H1 (cell line): ENCODE data around the gene VPS54. TPM values are rescaled to one million over a fixed set of nuclear protein-coding genes. Genes with fewer than 3 reads are reported as not detected.

Experiments
- CTCF ChIA-PET: fragments of 300-600 bp; sonication (Branson Sonifier 250); formaldehyde crosslinking; loops from one replicate; lab custom pipeline; 2021; ENCODE audit not compliant: partially characterized antibody; lab: Charles Lee
- POLR2A ChIA-PET: fragments of 300-600 bp; sonication (Branson Sonifier 250); formaldehyde crosslinking; loops from one replicate; lab custom pipeline; 2021; ENCODE audit warnings: inconsistent platforms; ENCODE audit not compliant: partially characterized antibody; lab: Charles Lee
- DNase-seq, 2 experiments: peaks; one replicate each; pipeline versions ENCODE4 v3.0.0 to v3.0.0-alpha.2; 2010 to 2022; ENCODE audit warnings: low spot score in 2 of 2, low read depth in 1 of 2, mixed read lengths in 1 of 2
- FAIRE-seq: peaks from 2 replicates; lab custom pipeline; 2011; peaks lifted over from hg19 to GRCh38; lab: Jason Lieb, UNC
- H2AFZ ChIP-seq: 2 replicates; pipeline ENCODE4 v1.8.1; 2012; ENCODE audit warnings: low read length, inconsistent platforms
- H2AK5ac ChIP-seq: 2 replicates; pipeline ENCODE4 v1.6.1; 2013; ENCODE audit warnings: low read depth, low read length
- H2BK120ac ChIP-seq: replicated peaks from 2 replicates; pipeline ENCODE3; 2013; ENCODE audit warnings: low read depth, low read length, inconsistent platforms
- H2BK12ac ChIP-seq: 2 replicates; pipeline ENCODE4 v1.6.1; 2013; ENCODE audit warnings: low read depth, low read length
- H2BK15ac ChIP-seq: 2 replicates; pipeline ENCODE4 v1.6.1; 2013; ENCODE audit warnings: low read length
- H2BK20ac ChIP-seq: 2 replicates; pipeline ENCODE4 v1.6.1; 2013; ENCODE audit warnings: low read length
- H2BK5ac ChIP-seq: 2 replicates; pipeline ENCODE4 v1.6.1; 2013; ENCODE audit warnings: low read depth, low read length
- H3K14ac ChIP-seq: 2 replicates; pipeline ENCODE4 v1.6.1; 2013; ENCODE audit warnings: inconsistent platforms; ENCODE audit not compliant: insufficient read length
- H3K18ac ChIP-seq: 2 replicates; pipeline ENCODE4 v1.6.1; 2013; ENCODE audit warnings: low read length; ENCODE audit errors: extremely low read depth
- H3K23ac ChIP-seq: 2 replicates; pipeline ENCODE4 v1.6.1; 2013; ENCODE audit warnings: inconsistent platforms; ENCODE audit not compliant: insufficient read length
- H3K23me2 ChIP-seq: 2 replicates; pipeline ENCODE4 v1.6.1; 2013; ENCODE audit warnings: low read depth, low read length
- H3K27ac ChIP-seq: 2 replicates; pipeline ENCODE4 v1.6.1; 2011; ENCODE audit warnings: low read depth, low read length, inconsistent platforms
- H3K27me3 ChIP-seq, 4 experiments: replicated peaks in 1 of 4; 1 replicate in 1 of 4; 2 replicates in 3 of 4; pipeline versions ENCODE4 v1.6.1 to v1.8.1; 2011 to 2013; ENCODE audit warnings: low read length in 3 of 4, mild to moderate bottlenecking in 3 of 4, inconsistent platforms in 2 of 4, mixed read lengths in 2 of 4, moderate library complexity in 1 of 4; ENCODE audit not compliant: control insufficient read depth in 3 of 4, insufficient read depth in 3 of 4; ENCODE audit errors: extremely low read depth in 1 of 4
- H3K36me3 ChIP-seq, 4 experiments: 2 replicates each; pipeline versions ENCODE4 v1.6.1 to v1.8.1; 2011 to 2013; ENCODE audit warnings: mild to moderate bottlenecking in 4 of 4, low read length in 3 of 4, moderate library complexity in 2 of 4, control low read depth in 1 of 4, inconsistent platforms in 1 of 4; ENCODE audit not compliant: insufficient read depth in 4 of 4, control insufficient read depth in 2 of 4
- H3K4ac ChIP-seq: replicated peaks from 2 replicates; pipeline ENCODE3; 2013; ENCODE audit warnings: low read length, low read depth, mixed read lengths, inconsistent platforms; ENCODE audit not compliant: insufficient read length
- H3K4me1 ChIP-seq, 4 experiments: replicated peaks in 1 of 4; 1 replicate in 1 of 4; 2 replicates in 3 of 4; pipeline versions ENCODE4 v1.6.1 to v1.8.1; 2011 to 2013; ENCODE audit warnings: low read length in 3 of 4, inconsistent platforms in 2 of 4, mixed read lengths in 1 of 4; ENCODE audit not compliant: insufficient read depth in 4 of 4, control insufficient read depth in 3 of 4
- H3K4me2 ChIP-seq, 2 experiments: 2 replicates each; pipeline versions ENCODE4 v1.6.1 to v1.8.1; 2011 to 2013; ENCODE audit warnings: low read depth in 2 of 2, low read length in 2 of 2, control low read depth in 1 of 2, inconsistent platforms in 1 of 2, mild to moderate bottlenecking in 1 of 2; ENCODE audit not compliant: insufficient read depth in 1 of 2
- H3K4me3 ChIP-seq, 4 experiments: fragments of 200-600, 300-600 bp in 1 of 4; sonication (generic), shearing (Covaris generic), sonication (Bioruptor Twin) in 1 of 4; 2 replicates each; pipeline versions ENCODE4 v1.5.1 to v1.8.1; 2011 to 2016; ENCODE audit warnings: low read length in 4 of 4, low read depth in 3 of 4, control low read depth in 2 of 4, inconsistent platforms in 2 of 4, mild to moderate bottlenecking in 2 of 4, mixed read lengths in 1 of 4, moderate library complexity in 1 of 4; ENCODE audit not compliant: insufficient read depth in 2 of 4; ENCODE audit errors: extremely low read depth in 1 of 4
- H3K56ac ChIP-seq: replicated peaks from 2 replicates; pipeline ENCODE3; 2013; ENCODE audit warnings: low read depth, mild to moderate bottlenecking, mixed read lengths, low read length, inconsistent platforms; ENCODE audit not compliant: insufficient read length
- H3K79me1 ChIP-seq: 2 replicates; pipeline ENCODE4 v1.6.1; 2013; ENCODE audit warnings: low read depth, low read length, control low read depth
- H3K79me2 ChIP-seq, 2 experiments: 2 replicates each; pipeline versions ENCODE4 v1.6.1 to v1.8.1; 2012 to 2013; ENCODE audit warnings: low read length in 2 of 2, mild to moderate bottlenecking in 2 of 2, inconsistent platforms in 1 of 2; ENCODE audit not compliant: insufficient read depth in 2 of 2, control insufficient read depth in 1 of 2
- H3K9ac ChIP-seq, 4 experiments: replicated peaks in 1 of 4; 1 replicate in 1 of 4; 2 replicates in 3 of 4; pipeline versions ENCODE4 v1.6.1 to v1.8.1; 2011 to 2013; ENCODE audit warnings: low read depth in 3 of 4, low read length in 3 of 4, control low read depth in 2 of 4, mild to moderate bottlenecking in 2 of 4, moderate library complexity in 2 of 4, inconsistent platforms in 1 of 4; ENCODE audit errors: extremely low read depth in 1 of 4
- H3K9me3 ChIP-seq, 2 experiments: 2 replicates each; pipeline versions ENCODE4 v1.6.1 to v1.8.1; 2012 to 2013; ENCODE audit warnings: mild to moderate bottlenecking in 2 of 2, moderate library complexity in 2 of 2, control low read depth in 1 of 2, inconsistent platforms in 1 of 2, low read depth in 1 of 2, low read length in 1 of 2, mixed read lengths in 1 of 2; ENCODE audit not compliant: insufficient read depth in 2 of 2
- H4K20me1 ChIP-seq, 2 experiments: replicated peaks in 1 of 2; 2 replicates each; pipeline versions ENCODE3 to v1.8.1; 2011 to 2013; ENCODE audit warnings: inconsistent platforms in 2 of 2, low read length in 2 of 2, mild to moderate bottlenecking in 1 of 2; ENCODE audit not compliant: insufficient read depth in 2 of 2, control insufficient read depth in 1 of 2
- H4K5ac ChIP-seq: 2 replicates; pipeline ENCODE4 v1.6.1; 2013; ENCODE audit warnings: low read length, low read depth, mixed read lengths, inconsistent platforms; ENCODE audit not compliant: insufficient read length
- H4K8ac ChIP-seq: 2 replicates; pipeline ENCODE4 v1.8.0; 2013; ENCODE audit warnings: mild to moderate bottlenecking, moderate library complexity, low read length, inconsistent platforms; ENCODE audit not compliant: insufficient read depth; ENCODE audit errors: extremely low read depth
- H4K91ac ChIP-seq: replicated peaks from 2 replicates; pipeline ENCODE3; 2013; ENCODE audit warnings: low read length, mixed read lengths, inconsistent platforms; ENCODE audit not compliant: insufficient read length
- GABPA ChIP-seq: IDR thresholded peaks from 2 replicates; pipeline ENCODE4 v1.6.1; 2011; ENCODE audit warnings: mild to moderate bottlenecking, low read length, moderate library complexity, borderline replicate concordance; ENCODE audit not compliant: insufficient read depth
- POLR2A ChIP-seq, 2 experiments: IDR thresholded peaks; 1 replicate in 1 of 2; 2 replicates in 1 of 2; pipeline ENCODE4 v1.6.1; 2011; ENCODE audit warnings: low read depth in 2 of 2, low read length in 2 of 2, mild to moderate bottlenecking in 2 of 2; ENCODE audit errors: control extremely low read depth in 1 of 2
- POLR2AphosphoS5 ChIP-seq: IDR thresholded peaks from 2 replicates; pipeline ENCODE4 v1.6.1; 2011; ENCODE audit warnings: low read depth, low read length
- WGBS, 2 experiments: shearing (Covaris generic) in 1 of 2; methylation state at CpG; one replicate each; pipeline versions ENCODE4 v1.1.6 to v1.1.7; 2013 to 2015; ENCODE audit warnings: low lambda C conversion rate in 2 of 2, mixed read lengths in 2 of 2, inconsistent platforms in 1 of 2, low coverage in 1 of 2, missing lambda C conversion rate in 1 of 2; ENCODE audit not compliant: insufficient replicate concordance in 2 of 2, insufficient coverage in 1 of 2, insufficient read length in 1 of 2; ENCODE audit errors: extremely low coverage in 1 of 2, missing lambda C conversion rate in 1 of 2; 5-methylcytosine and 5-hydroxymethylcytosine counted together
- polyA plus RNA-seq, 7 experiments: library from polyadenylated mRNA; depleted of rRNA in 3 of 7; stranded (reverse) in 5 of 7; unstranded in 2 of 7; fragments of >200 nt in 5 of 7; fragments of 200-250 nt in 2 of 7; gene quantifications; 1 replicate in 5 of 7; 2 replicates in 1 of 7; 4 replicates in 1 of 7; pipeline versions ENCODE4 v1.2.1 to v1.2.3, GENCODE V29; 2011 to 2013; ENCODE audit warnings: missing spikeins in 2 of 7, mixed read lengths in 2 of 7
- total RNA-seq: library from RNA; stranded (reverse); fragmentation: NEBNext Ultra II Directional; extraction: Animal tissue kit (Norgen Biotek cat#: 25700); gene quantifications from 2 replicates; pipeline ENCODE4 v1.2.1, GENCODE V29; 2021

Gene VPS54
- total and polyA plus RNA-seq, 2 of the 8 experiments (the other 6 are each of a cell fraction or from before 2014, with no cell fraction given), result 3.6 to 13.2 TPM

DNA sequence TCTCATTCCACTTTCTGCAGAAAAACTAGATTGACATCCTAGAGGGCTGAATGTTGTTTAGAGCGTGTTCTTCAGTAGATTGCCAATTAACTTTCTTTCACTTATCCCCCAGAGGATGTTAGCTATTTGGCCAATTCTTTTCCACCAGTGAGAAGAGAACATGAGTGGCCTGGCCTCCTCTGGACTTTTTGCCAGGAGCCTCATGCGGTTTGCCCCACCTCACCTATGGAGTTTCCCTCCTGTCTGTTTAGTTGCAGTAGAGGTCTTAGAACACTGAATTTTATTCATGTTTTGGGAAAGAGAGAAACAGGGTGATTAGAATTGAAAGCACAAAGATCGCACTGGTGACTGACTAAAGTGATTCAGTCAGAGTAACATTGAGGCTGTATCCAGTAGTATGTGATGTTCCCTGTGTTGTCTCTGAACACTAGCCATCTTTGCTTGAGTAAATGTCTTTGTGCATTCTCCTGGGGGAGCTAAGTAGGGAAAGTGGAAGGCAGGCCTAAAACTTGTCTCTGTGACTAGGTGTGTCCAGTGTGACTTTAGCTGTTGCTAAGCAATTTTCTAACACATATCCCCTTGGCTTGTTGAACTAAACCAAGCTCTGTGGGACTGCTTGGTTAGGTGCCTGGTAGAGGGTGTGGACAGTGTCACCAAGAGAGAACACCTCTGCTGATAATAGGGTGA lies 143.5 kb downstream of the VPS54 start:
- H2BK12ac ChIP-seq, result no peak overlapping the region
- H3K4me1 ChIP-seq, result peaks cover 0 to 17% (median 9%) of the 10 kb centered on the region in 4 experiments; a peak in 6 of 7 replicates
- FAIRE-seq (no peak), DNase-seq (no peak)
- no peak overlapping the region for H3K56ac ChIP-seq
- peaks cover 10 to 92% (median 47%) of the 10 kb centered on the region in 4 experiments for H3K36me3 ChIP-seq
- TF ChIP-seq GABPA (no peak), POLR2AphosphoS5 (peak; percentile 60), POLR2A (IDR thresholded peaks at IDR 0.05; ENCODE audit: control extremely low read depth in 1 of 2, low read depth in 2 of 2, low read length in 2 of 2) (peak; percentile 5 to 47; a peak in 2 of 3 replicates)
- ChIA-PET CTCF (interaction anchor here (0.6 to 3.1 kb wide), 3 partner anchors 11 to 184 kb away, joined by 3 to 12 read pairs (median 3); no protein-coding TSS in a partner anchor), POLR2A (interaction anchor here (0.8 to 6.2 kb wide), 16 partner anchors 7 to 380 kb away, joined by 3 to 47 read pairs (median 5); partner anchors contain the start of genes MDH1, UGP2 and WDPCP)
- H3K18ac ChIP-seq, result no peak overlapping the region
- H3K79me1 ChIP-seq, result peaks cover 2% of the 10 kb centered on the region; the same call in 1 of the 2 replicates
- H2BK120ac ChIP-seq, result no peak overlapping the region
- no peaks in the 10 kb centered on the region for H3K23me2 ChIP-seq
- no peak overlapping the region for H3K4me2 ChIP-seq
- H2AFZ ChIP-seq, result no peak overlapping the region
- H3K79me2 ChIP-seq, result peaks cover 18 to 97% of the 10 kb centered on the region in 2 experiments
- no peak overlapping the region for H3K9ac ChIP-seq
- 76% methylated on average over 3 of the region's 3 CpGs; no CpG with 5 or more reads in 1 of the 2 experiments for WGBS, 2 experiments
- no peaks in the 10 kb centered on the region for H3K9me3 ChIP-seq
- H4K91ac ChIP-seq, result no peak overlapping the region
- H2BK5ac ChIP-seq, result no peak overlapping the region
- H4K8ac ChIP-seq, result no peak overlapping the region
- H2BK20ac ChIP-seq, result no peak overlapping the region
- H3K4ac ChIP-seq, result no peak overlapping the region
- no peak overlapping the region for H4K5ac ChIP-seq
- peak overlapping the region; percentile 9; the same call in 1 of the 2 replicates for H3K27ac ChIP-seq
- no peak overlapping the region for H2BK15ac ChIP-seq
- H3K4me3 ChIP-seq, result no peak overlapping the region
- peaks cover 37 to 38% of the 10 kb centered on the region in 2 experiments for H4K20me1 ChIP-seq
- H3K27me3 ChIP-seq, result no peaks in the 10 kb centered on the region
- no peak overlapping the region for H3K23ac ChIP-seq
- H2AK5ac ChIP-seq, result no peak overlapping the region
- no peak overlapping the region for H3K14ac ChIP-seq
